Lung (tissue), 12 donors: Measurements from ENCODE around the gene LRTM2. TPM values are rescaled to one million over a fixed set of nuclear protein-coding genes. Genes with fewer than 3 reads are reported as not detected.

ENCODE experiments used
- ATAC-seq: fragments of 200-7000 bp; cut with Tn5 transposase; one replicate; pipeline ENCODE4 v1.9.1; 2020; ENCODE audit warnings: moderate number of reproducible peaks; ENCODE audit not compliant: insufficient read depth, low FRiP score
- DNase-seq, 3 donors: peaks; one replicate each; pipeline ENCODE4 v3.0.0-alpha.2; 2013 to 2017
- H3K27ac ChIP-seq, 2 donors: one replicate each; pipeline ENCODE4 v1.5.1; 2013; ENCODE audit warnings: mild to moderate bottlenecking in 2 of 2, moderate library complexity in 2 of 2, control low read depth in 1 of 2, inconsistent platforms in 1 of 2, low read depth in 1 of 2, low read length in 1 of 2
- H3K27me3 ChIP-seq, 3 donors: one replicate each; pipeline ENCODE4 v1.5.1; 2013; ENCODE audit warnings: low read length in 2 of 3; ENCODE audit not compliant: control insufficient read depth in 3 of 3, insufficient read depth in 3 of 3
- H3K36me3 ChIP-seq, 4 donors: one replicate each; pipeline ENCODE4 v1.5.1; 2013; ENCODE audit warnings: low read length in 4 of 4, mild to moderate bottlenecking in 1 of 4, moderate library complexity in 1 of 4; ENCODE audit not compliant: control insufficient read depth in 4 of 4, insufficient read depth in 4 of 4
- H3K4me1 ChIP-seq, 5 donors: one replicate each; pipeline ENCODE4 v1.5.1; 2013; ENCODE audit warnings: low read length in 5 of 5, mild to moderate bottlenecking in 2 of 5, moderate library complexity in 1 of 5; ENCODE audit not compliant: control insufficient read depth in 5 of 5, insufficient read depth in 5 of 5
- H3K4me3 ChIP-seq: one replicate; pipeline ENCODE4 v1.5.1; 2013; ENCODE audit warnings: mild to moderate bottlenecking, control low read depth, moderate library complexity
- H3K9ac ChIP-seq, 2 donors: one replicate each; pipeline ENCODE4 v1.5.1; 2013; ENCODE audit warnings: low read length in 2 of 2, control low read depth in 1 of 2; ENCODE audit not compliant: insufficient read depth in 1 of 2
- H3K9me3 ChIP-seq, 4 donors: one replicate each; pipeline ENCODE4 v1.5.1; 2013; ENCODE audit warnings: low read length in 3 of 4, mild to moderate bottlenecking in 1 of 4, moderate library complexity in 1 of 4; ENCODE audit not compliant: control insufficient read depth in 4 of 4, insufficient read depth in 3 of 4
- WGBS, 2 donors: extraction: QIAGEN DNeasy Blood & Tissue Kit; methylation state at CpG; one replicate each; pipeline ENCODE4 v1.1.7; 2013; 5-methylcytosine and 5-hydroxymethylcytosine counted together
- polyA plus RNA-seq, 2 donors: library from polyadenylated mRNA; stranded (reverse); fragments of 200-250 nt; gene quantifications; one replicate each; pipeline ENCODE4 v1.2.1, GENCODE V29; 2013
- total RNA-seq, 2 donors: library from RNA; depleted of rRNA in 1 of 2; stranded (reverse); fragments of >200 nt in 1 of 2; gene quantifications; one replicate each; pipeline ENCODE4 v1.2.1, GENCODE V29; 2014 to 2021
- TF ChIP-seq, protein P1 (sequence below): IDR thresholded peaks from 2 replicates; pipeline ENCODE4 v1.5.1; 2012; ENCODE audit warnings: mild to moderate bottlenecking; ENCODE audit errors: control extremely low read depth, extremely low read depth
- donor health status: control.
- donor health status: control.
- donor health status: Bipolar disorder and iron deficiency.
- donor health status: healthy.
- donor health status: DM: yes; HTN: yes; CAD: no.

LRTM2 gene
- total and polyA plus RNA-seq, 4 donors = 0.01 to 0.06 TPM; not detected in 2

DNA sequence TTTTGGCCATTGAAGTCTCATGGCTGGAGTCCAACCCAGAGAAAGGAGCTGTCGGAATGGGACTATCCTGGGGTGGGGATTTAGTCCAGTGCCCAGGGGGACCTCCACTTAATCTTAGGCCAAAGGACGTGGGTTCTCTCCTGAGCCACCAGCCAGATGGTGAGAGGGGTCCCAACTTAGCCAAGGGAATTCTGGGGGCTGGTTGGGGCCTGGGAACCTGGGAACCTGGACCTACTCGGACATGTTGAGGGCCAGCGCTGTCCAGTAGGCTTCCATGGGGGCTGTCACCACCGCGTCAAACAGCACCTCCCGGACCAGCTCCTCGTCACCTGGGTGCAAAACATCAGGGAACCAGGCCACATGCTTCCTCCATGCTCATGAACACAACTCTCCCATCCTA lies 33.4 kb downstream of the LRTM2 start:
- WGBS, 2 donors = 91 to 95% methylated on average over 8 of the region's 8 CpGs
- no peak overlapping the region for H3K4me3 ChIP-seq
- no peaks in the 10 kb centered on the region for H3K36me3 ChIP-seq
- H3K9me3 ChIP-seq = peaks cover 0 to 26% (median 10%) of the 10 kb centered on the region in 4 donors
- H3K27ac ChIP-seq = no peak overlapping the region
- no peaks in the 10 kb centered on the region for H3K4me1 ChIP-seq
- no peak for DNase-seq
- H3K9ac ChIP-seq = no peak overlapping the region
- ATAC-seq = no peak
- no peaks in the 10 kb centered on the region for H3K27me3 ChIP-seq
- TF ChIP-seq, protein P1, sequence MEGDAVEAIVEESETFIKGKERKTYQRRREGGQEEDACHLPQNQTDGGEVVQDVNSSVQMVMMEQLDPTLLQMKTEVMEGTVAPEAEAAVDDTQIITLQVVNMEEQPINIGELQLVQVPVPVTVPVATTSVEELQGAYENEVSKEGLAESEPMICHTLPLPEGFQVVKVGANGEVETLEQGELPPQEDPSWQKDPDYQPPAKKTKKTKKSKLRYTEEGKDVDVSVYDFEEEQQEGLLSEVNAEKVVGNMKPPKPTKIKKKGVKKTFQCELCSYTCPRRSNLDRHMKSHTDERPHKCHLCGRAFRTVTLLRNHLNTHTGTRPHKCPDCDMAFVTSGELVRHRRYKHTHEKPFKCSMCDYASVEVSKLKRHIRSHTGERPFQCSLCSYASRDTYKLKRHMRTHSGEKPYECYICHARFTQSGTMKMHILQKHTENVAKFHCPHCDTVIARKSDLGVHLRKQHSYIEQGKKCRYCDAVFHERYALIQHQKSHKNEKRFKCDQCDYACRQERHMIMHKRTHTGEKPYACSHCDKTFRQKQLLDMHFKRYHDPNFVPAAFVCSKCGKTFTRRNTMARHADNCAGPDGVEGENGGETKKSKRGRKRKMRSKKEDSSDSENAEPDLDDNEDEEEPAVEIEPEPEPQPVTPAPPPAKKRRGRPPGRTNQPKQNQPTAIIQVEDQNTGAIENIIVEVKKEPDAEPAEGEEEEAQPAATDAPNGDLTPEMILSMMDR = no peak

DNA sequence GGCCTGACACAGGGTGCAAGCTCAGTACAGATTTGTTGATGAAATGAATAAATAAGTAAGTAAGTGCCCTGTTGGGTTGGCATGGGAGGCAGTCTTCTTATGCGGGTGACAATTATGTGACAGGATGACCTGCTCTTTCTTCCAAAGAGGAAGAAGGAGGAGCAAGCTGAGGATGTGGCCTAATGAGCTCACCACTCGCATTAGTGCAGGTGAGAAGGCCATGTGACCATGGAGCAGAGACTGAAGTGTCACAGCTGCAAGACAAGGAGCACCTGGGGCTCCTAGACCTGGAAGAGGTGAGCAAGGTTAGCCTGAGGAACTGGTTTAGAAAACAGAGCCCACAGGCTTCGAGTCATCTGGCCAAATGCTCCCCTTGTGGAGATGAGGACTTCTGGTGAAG lies 34.9 kb downstream of the LRTM2 start:
- H3K9ac ChIP-seq = no peak overlapping the region
- no peak for ATAC-seq
- no peaks in the 10 kb centered on the region for H3K36me3 ChIP-seq
- H3K4me1 ChIP-seq = no peaks in the 10 kb centered on the region
- H3K27me3 ChIP-seq = no peaks in the 10 kb centered on the region
- WGBS, 2 donors = 65 to 81% methylated on average over 3 of the region's 3 CpGs
- TF ChIP-seq, protein P1 = no peak
- no peak overlapping the region for H3K4me3 ChIP-seq
- no peak overlapping the region for H3K27ac ChIP-seq
- no peak for DNase-seq
- H3K9me3 ChIP-seq = peaks cover 0 to 26% (median 10%) of the 10 kb centered on the region in 4 donors

DNA sequence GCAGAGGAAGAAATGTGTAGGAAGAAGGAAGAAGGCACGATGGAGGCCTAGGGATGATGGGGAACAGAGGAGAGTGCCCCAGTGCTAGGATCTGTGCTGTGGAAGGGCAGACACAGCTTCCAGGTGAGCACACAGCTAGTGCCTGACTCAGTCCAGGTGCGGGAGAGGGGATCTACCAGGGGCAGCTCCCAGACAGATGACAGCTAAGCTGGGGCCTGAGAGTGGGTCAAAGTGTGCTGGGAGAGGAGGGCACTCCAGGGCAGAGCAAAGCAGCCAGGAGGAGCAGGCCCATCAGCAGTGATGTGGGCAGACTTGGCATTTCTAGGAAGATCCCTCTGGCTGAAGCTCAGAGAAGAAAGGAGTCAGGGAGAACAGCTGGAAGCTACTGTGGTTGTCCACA lies 36.7 kb downstream of the LRTM2 start:
- no peak for DNase-seq
- H3K36me3 ChIP-seq = no peaks in the 10 kb centered on the region
- H3K27ac ChIP-seq = no peak overlapping the region
- peaks cover 0 to 26% (median 10%) of the 10 kb centered on the region in 4 donors for H3K9me3 ChIP-seq
- H3K4me1 ChIP-seq = no peaks in the 10 kb centered on the region
- ATAC-seq = no peak
- H3K27me3 ChIP-seq = no peaks in the 10 kb centered on the region
- TF ChIP-seq, protein P1 = no peak
- WGBS, 2 donors = 47 to 69% methylated on average over 2 of the region's 2 CpGs
- H3K9ac ChIP-seq = no peak overlapping the region
- no peak overlapping the region for H3K4me3 ChIP-seq

DNA sequence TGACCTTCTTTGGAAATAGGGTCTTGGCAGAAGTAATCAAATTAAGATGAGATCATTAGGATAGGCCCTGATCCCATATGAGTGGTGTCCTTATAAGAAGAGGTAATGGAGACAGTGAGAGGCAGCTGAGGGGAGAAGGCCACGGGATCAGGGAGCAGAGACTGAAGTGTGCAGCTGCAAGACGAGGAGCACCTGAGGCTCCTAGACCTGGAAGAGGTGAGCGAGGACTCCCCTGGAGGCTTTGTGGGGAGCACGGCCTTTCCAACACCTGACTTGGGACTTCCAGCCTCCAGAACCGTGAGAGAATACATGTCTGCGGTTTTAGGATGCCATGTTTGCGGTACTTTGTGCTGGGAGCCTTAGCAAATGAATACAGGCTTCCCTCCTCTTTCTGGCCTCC lies 37.5 kb downstream of the LRTM2 start:
- Histone ChIP-seq H3K4me1 (no peaks in the 10 kb centered on the region), H3K36me3 (no peaks in the 10 kb centered on the region), H3K9me3 (peaks cover 0 to 26% (median 10%) of the 10 kb centered on the region in 4 donors), H3K9ac (no peak overlapping the region), H3K27me3 (no peaks in the 10 kb centered on the region), H3K4me3 (no peak overlapping the region), H3K27ac (no peak overlapping the region)
- no peak for DNase-seq
- TF ChIP-seq, protein P1 = no peak
- WGBS, 2 donors = 86 to 89% methylated on average over 7 of the region's 7 CpGs
- no peak for ATAC-seq
